ENCODE data around the gene PUSL1.

PUSL1 gene

DNA sequence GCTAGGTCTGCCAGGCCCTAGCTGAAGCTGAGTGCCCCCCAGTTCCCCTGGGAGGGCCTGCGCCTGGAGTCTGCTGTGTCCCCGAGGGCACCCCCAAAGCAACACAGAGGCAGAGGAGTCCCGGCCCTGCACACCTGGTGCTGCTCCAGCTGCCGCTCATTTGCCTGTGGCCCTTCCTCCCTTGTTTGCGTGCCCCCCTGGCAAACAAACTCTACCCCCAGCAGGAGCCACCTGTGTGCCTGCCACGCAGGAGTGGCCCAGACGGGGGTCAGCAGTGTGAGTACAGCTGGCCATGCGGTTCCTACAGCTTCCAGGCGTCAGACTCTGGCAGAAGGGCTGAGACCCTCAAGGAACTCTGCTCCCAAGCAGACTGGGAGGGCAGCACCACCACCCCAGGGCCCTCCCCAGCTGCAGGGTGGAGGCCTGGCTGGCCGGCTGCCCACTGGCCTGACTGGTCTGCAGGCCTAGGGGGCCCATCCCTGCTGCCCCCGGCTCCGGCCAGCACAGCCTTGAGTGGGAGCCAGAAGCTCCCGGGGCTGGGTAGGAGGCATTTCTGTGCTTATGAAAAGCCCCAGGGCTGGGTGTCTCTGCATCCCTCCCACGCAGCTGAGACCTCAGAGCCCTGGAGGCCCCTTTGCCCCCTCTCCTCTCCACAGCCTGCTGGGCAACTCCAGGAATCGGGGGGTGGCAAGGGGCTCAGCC is 22.1 kb downstream of the PUSL1 start:
- Histone ChIP-seq H3K4me3 (ENCODE audit: low read length in 2 of 2) (no peak overlapping the region), H3K36me3 (ENCODE audit: control insufficient read depth in 2 of 2, insufficient read depth in 2 of 2, low read length in 2 of 2) (peaks cover 6 to 12% of the 10 kb centered on the region in 2 donors), H3K4me1 (ENCODE audit: control insufficient read depth, insufficient read depth, low read length) (peaks cover 14% of the 10 kb centered on the region), H3K9me3 (ENCODE audit: control insufficient read depth in 2 of 2, low read length in 2 of 2) (no peaks in the 10 kb centered on the region), H3K27me3 (ENCODE audit: control insufficient read depth in 1 of 2, insufficient read depth in 2 of 2, low read length in 2 of 2) (no peaks in the 10 kb centered on the region), H3K27ac (ENCODE audit: low read length) (no peak overlapping the region), H3K9ac (ENCODE audit: low read length in 2 of 2) (no peak overlapping the region)

DNA sequence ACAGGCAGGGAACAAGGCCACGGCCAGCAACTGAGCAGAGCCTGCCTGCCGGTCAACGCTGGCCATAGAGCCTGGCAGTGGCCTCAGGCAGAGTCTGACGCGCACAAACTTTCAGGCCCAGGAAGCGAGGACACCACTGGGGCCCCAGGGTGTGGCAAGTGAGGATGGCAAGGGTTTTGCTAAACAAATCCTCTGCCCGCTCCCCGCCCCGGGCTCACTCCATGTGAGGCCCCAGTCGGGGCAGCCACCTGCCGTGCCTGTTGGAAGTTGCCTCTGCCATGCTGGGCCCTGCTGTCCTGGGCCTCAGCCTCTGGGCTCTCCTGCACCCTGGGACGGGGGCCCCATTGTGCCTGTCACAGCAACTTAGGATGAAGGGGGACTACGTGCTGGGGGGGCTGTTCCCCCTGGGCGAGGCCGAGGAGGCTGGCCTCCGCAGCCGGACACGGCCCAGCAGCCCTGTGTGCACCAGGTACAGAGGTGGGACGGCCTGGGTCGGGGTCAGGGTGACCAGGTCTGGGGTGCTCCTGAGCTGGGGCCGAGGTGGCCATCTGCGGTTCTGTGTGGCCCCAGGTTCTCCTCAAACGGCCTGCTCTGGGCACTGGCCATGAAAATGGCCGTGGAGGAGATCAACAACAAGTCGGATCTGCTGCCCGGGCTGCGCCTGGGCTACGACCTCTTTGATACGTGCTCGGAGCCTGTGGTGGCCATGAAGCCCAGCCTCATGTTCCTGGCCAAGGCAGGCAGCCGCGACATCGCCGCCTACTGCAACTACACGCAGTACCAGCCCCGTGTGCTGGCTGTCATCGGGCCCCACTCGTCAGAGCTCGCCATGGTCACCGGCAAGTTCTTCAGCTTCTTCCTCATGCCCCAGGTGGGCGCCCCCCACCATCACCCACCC is 22.9 kb downstream of the PUSL1 start, which contains the start of gene TAS1R3:
TAS1R3 (plus strand) TSS at position 213 of the 898 bp plus-strand sequence; CDS start at position 279, 66 bp downstream.
- H3K36me3 ChIP-seq (ENCODE audit: control insufficient read depth in 2 of 2, insufficient read depth in 2 of 2, low read length in 2 of 2), result peaks cover 6 to 12% of the 10 kb centered on the region in 2 donors
- H3K9me3 ChIP-seq (ENCODE audit: control insufficient read depth in 2 of 2, low read length in 2 of 2), result no peaks in the 10 kb centered on the region
- no peak within 1 kb of the TSS for H3K27ac ChIP-seq (ENCODE audit: low read length)
- peaks cover 6% of the 10 kb centered on the region for H3K4me1 ChIP-seq (ENCODE audit: control insufficient read depth, insufficient read depth, low read length)
- no peak within 1 kb of the TSS for H3K4me3 ChIP-seq (ENCODE audit: low read length in 2 of 2)
- H3K27me3 ChIP-seq (ENCODE audit: control insufficient read depth in 1 of 2, insufficient read depth in 2 of 2, low read length in 2 of 2), result no peaks in the 10 kb centered on the region
- H3K9ac ChIP-seq (ENCODE audit: low read length in 2 of 2), result no peak within 1 kb of the TSS

DNA sequence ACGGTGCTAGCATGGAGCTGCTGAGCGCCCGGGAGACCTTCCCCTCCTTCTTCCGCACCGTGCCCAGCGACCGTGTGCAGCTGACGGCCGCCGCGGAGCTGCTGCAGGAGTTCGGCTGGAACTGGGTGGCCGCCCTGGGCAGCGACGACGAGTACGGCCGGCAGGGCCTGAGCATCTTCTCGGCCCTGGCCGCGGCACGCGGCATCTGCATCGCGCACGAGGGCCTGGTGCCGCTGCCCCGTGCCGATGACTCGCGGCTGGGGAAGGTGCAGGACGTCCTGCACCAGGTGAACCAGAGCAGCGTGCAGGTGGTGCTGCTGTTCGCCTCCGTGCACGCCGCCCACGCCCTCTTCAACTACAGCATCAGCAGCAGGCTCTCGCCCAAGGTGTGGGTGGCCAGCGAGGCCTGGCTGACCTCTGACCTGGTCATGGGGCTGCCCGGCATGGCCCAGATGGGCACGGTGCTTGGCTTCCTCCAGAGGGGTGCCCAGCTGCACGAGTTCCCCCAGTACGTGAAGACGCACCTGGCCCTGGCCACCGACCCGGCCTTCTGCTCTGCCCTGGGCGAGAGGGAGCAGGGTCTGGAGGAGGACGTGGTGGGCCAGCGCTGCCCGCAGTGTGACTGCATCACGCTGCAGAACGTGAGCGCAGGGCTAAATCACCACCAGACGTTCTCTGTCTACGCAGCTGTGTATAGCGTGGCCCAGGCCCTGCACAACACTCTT is 23.8 kb downstream of the PUSL1 start:
- H3K9me3 ChIP-seq (ENCODE audit: control insufficient read depth in 2 of 2, low read length in 2 of 2), result no peaks in the 10 kb centered on the region
- H3K4me3 ChIP-seq (ENCODE audit: low read length in 2 of 2), result no peak overlapping the region
- H3K27me3 ChIP-seq (ENCODE audit: control insufficient read depth in 1 of 2, insufficient read depth in 2 of 2, low read length in 2 of 2), result no peaks in the 10 kb centered on the region
- no peak overlapping the region for H3K9ac ChIP-seq (ENCODE audit: low read length in 2 of 2)
- H3K4me1 ChIP-seq (ENCODE audit: control insufficient read depth, insufficient read depth, low read length), result no peaks in the 10 kb centered on the region
- peaks cover 6 to 10% of the 10 kb centered on the region in 2 donors for H3K36me3 ChIP-seq (ENCODE audit: control insufficient read depth in 2 of 2, insufficient read depth in 2 of 2, low read length in 2 of 2)
- no peak overlapping the region for H3K27ac ChIP-seq (ENCODE audit: low read length)

DNA sequence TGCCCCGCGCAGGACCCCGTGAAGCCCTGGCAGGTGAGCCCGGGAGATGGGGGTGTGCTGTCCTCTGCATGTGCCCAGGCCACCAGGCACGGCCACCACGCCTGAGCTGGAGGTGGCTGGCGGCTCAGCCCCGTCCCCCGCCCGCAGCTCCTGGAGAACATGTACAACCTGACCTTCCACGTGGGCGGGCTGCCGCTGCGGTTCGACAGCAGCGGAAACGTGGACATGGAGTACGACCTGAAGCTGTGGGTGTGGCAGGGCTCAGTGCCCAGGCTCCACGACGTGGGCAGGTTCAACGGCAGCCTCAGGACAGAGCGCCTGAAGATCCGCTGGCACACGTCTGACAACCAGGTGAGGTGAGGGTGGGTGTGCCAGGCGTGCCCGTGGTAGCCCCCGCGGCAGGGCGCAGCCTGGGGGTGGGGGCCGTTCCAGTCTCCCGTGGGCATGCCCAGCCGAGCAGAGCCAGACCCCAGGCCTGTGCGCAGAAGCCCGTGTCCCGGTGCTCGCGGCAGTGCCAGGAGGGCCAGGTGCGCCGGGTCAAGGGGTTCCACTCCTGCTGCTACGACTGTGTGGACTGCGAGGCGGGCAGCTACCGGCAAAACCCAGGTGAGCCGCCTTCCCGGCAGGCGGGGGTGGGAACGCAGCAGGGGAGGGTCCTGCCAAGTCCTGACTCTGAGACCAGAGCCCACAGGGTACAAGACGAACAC is 24.5 kb downstream of the PUSL1 start:
- Histone ChIP-seq H3K36me3 (ENCODE audit: control insufficient read depth in 2 of 2, insufficient read depth in 2 of 2, low read length in 2 of 2) (peaks cover 3 to 9% of the 10 kb centered on the region in 2 donors), H3K9me3 (ENCODE audit: control insufficient read depth in 2 of 2, low read length in 2 of 2) (no peaks in the 10 kb centered on the region), H3K27ac (ENCODE audit: low read length) (no peak overlapping the region), H3K4me3 (ENCODE audit: low read length in 2 of 2) (no peak overlapping the region), H3K9ac (ENCODE audit: low read length in 2 of 2) (no peak overlapping the region), H3K4me1 (ENCODE audit: control insufficient read depth, insufficient read depth, low read length) (no peaks in the 10 kb centered on the region), H3K27me3 (ENCODE audit: control insufficient read depth in 1 of 2, insufficient read depth in 2 of 2, low read length in 2 of 2) (no peaks in the 10 kb centered on the region)

DNA sequence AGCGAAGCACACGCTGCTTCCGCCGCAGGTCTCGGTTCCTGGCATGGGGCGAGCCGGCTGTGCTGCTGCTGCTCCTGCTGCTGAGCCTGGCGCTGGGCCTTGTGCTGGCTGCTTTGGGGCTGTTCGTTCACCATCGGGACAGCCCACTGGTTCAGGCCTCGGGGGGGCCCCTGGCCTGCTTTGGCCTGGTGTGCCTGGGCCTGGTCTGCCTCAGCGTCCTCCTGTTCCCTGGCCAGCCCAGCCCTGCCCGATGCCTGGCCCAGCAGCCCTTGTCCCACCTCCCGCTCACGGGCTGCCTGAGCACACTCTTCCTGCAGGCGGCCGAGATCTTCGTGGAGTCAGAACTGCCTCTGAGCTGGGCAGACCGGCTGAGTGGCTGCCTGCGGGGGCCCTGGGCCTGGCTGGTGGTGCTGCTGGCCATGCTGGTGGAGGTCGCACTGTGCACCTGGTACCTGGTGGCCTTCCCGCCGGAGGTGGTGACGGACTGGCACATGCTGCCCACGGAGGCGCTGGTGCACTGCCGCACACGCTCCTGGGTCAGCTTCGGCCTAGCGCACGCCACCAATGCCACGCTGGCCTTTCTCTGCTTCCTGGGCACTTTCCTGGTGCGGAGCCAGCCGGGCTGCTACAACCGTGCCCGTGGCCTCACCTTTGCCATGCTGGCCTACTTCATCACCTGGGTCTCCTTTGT is 25.3 kb downstream of the PUSL1 start:
- H3K27me3 ChIP-seq (ENCODE audit: control insufficient read depth in 1 of 2, insufficient read depth in 2 of 2, low read length in 2 of 2), result no peaks in the 10 kb centered on the region
- peaks cover 0 to 3% of the 10 kb centered on the region in 2 donors for H3K36me3 ChIP-seq (ENCODE audit: control insufficient read depth in 2 of 2, insufficient read depth in 2 of 2, low read length in 2 of 2)
- H3K27ac ChIP-seq (ENCODE audit: low read length), result no peak overlapping the region
- no peak overlapping the region for H3K9ac ChIP-seq (ENCODE audit: low read length in 2 of 2)
- no peaks in the 10 kb centered on the region for H3K4me1 ChIP-seq (ENCODE audit: control insufficient read depth, insufficient read depth, low read length)
- H3K9me3 ChIP-seq (ENCODE audit: control insufficient read depth in 2 of 2, low read length in 2 of 2), result no peaks in the 10 kb centered on the region
- no peak overlapping the region for H3K4me3 ChIP-seq (ENCODE audit: low read length in 2 of 2)

DNA sequence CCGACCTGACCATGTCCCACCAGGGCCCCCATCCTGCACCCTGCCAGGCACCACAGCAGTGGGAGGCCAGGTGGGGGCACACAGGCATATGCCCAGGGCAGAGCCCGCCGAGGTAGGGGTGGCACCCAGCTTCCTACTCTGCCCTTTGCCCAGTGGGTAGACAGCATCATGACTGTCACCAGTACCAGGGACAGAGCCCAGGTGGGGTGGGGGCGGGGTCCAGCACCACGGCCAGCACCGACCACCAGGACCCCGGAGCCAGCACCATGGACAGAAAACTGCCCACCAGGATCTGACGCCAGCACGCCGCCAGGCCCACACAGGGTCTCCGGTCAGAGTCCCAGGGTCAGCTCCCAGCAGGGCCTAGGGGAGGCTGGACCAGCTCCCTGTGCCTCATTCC is 26.4 kb downstream of the PUSL1 start:
- no peak overlapping the region for H3K27ac ChIP-seq (ENCODE audit: low read length)

DNA sequence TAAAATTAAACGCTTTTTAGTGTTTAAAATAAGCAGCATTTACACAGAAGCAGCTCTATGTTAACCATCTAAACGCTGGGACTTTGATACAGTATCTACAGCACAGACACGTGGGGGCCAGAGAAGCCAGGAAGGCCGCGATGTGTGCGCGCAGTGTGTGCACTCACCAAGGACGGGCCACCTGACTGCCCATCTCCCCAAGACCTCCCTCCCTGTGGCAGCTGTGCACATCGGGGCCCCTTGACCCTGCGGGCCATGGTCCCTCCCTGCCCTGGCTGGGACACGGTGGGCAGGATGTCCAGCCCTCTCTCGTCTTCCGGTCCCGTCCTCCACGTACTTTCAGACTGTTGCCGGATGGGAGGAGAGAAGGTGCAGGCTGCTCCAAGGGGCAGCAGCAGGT is 26.9 kb downstream of the PUSL1 start:
- Histone ChIP-seq H3K4me3 (ENCODE audit: low read length in 2 of 2) (no peak overlapping the region), H3K27ac (ENCODE audit: low read length) (no peak overlapping the region), H3K27me3 (ENCODE audit: control insufficient read depth in 1 of 2, insufficient read depth in 2 of 2, low read length in 2 of 2) (no peaks in the 10 kb centered on the region), H3K9ac (ENCODE audit: low read length in 2 of 2) (no peak overlapping the region), H3K9me3 (ENCODE audit: control insufficient read depth in 2 of 2, low read length in 2 of 2) (no peaks in the 10 kb centered on the region), H3K4me1 (ENCODE audit: control insufficient read depth, insufficient read depth, low read length) (no peaks in the 10 kb centered on the region), H3K36me3 (ENCODE audit: control insufficient read depth in 2 of 2, insufficient read depth in 2 of 2, low read length in 2 of 2) (peaks cover 0 to 6% of the 10 kb centered on the region in 2 donors)

More for the DNA sequence above, 26.4 kb downstream of the PUSL1 start:
- no peaks in the 10 kb centered on the region for H3K9me3 ChIP-seq (ENCODE audit: control insufficient read depth in 2 of 2, low read length in 2 of 2)
- H3K4me1 ChIP-seq (ENCODE audit: control insufficient read depth, insufficient read depth, low read length), result no peaks in the 10 kb centered on the region
- no peak overlapping the region for H3K4me3 ChIP-seq (ENCODE audit: low read length in 2 of 2)
- H3K36me3 ChIP-seq (ENCODE audit: control insufficient read depth in 2 of 2, insufficient read depth in 2 of 2, low read length in 2 of 2), result peaks cover 0 to 2% of the 10 kb centered on the region in 2 donors
- no peaks in the 10 kb centered on the region for H3K27me3 ChIP-seq (ENCODE audit: control insufficient read depth in 1 of 2, insufficient read depth in 2 of 2, low read length in 2 of 2)
- no peak overlapping the region for H3K9ac ChIP-seq (ENCODE audit: low read length in 2 of 2)

DNA sequence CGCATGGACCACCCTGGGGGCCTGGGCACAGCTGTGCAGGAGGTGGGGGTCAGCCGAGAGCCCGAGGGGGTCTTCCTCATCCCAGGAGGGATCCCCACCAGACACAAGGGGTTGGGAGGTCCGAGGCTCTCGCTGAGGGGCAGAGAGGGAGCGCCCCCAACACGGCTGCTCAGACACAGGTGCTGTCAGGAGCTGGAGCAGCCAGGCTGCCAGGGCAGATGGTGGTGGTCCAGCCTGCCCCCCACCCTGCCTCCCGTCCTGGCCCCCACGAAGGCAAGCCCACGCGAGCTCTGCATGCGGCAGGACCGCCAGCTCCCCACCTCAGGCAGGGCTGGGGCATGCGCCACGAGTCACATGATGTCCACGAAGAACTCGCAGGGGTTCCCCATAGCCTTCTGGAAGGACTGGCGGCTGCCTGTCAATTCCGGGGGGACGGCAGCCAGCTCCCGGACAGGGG is 27.4 kb downstream of the PUSL1 start:
- Histone ChIP-seq H3K27me3 (ENCODE audit: control insufficient read depth in 1 of 2, insufficient read depth in 2 of 2, low read length in 2 of 2) (no peaks in the 10 kb centered on the region), H3K36me3 (ENCODE audit: control insufficient read depth in 2 of 2, insufficient read depth in 2 of 2, low read length in 2 of 2) (peaks cover 4 to 10% of the 10 kb centered on the region in 2 donors), H3K4me3 (ENCODE audit: low read length in 2 of 2) (no peak overlapping the region), H3K27ac (ENCODE audit: low read length) (no peak overlapping the region), H3K4me1 (ENCODE audit: control insufficient read depth, insufficient read depth, low read length) (no peaks in the 10 kb centered on the region), H3K9me3 (ENCODE audit: control insufficient read depth in 2 of 2, low read length in 2 of 2) (no peaks in the 10 kb centered on the region), H3K9ac (ENCODE audit: low read length in 2 of 2) (no peak overlapping the region)

DNA sequence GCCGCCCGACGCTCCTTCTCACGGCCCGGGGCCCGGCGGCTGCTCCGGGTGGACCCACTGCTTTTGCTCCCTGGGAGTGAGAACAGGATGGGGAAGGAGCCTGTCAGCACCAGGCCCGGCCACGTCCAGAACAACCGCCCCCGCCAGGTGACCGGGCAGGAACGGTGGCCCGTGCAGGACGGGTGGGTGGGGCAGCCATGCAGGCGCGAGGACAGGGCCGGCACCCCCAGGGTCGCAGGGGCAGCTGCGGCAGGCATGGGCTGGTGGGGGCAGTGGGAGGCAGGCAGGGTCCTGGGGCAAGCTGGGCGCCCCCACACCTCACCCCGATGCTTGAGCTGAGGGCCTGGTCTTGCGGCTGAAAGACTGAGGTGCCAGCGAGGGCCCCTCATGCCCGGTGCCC is 28.0 kb downstream of the PUSL1 start:
- Histone ChIP-seq H3K36me3 (ENCODE audit: control insufficient read depth in 2 of 2, insufficient read depth in 2 of 2, low read length in 2 of 2) (peaks cover 10 to 16% of the 10 kb centered on the region in 2 donors), H3K9me3 (ENCODE audit: control insufficient read depth in 2 of 2, low read length in 2 of 2) (no peaks in the 10 kb centered on the region), H3K27ac (ENCODE audit: low read length) (no peak overlapping the region), H3K9ac (ENCODE audit: low read length in 2 of 2) (no peak overlapping the region), H3K4me1 (ENCODE audit: control insufficient read depth, insufficient read depth, low read length) (peaks cover 2% of the 10 kb centered on the region), H3K27me3 (ENCODE audit: control insufficient read depth in 1 of 2, insufficient read depth in 2 of 2, low read length in 2 of 2) (no peaks in the 10 kb centered on the region), H3K4me3 (ENCODE audit: low read length in 2 of 2) (no peak overlapping the region)
